Effector memory CD4-positive, alpha-beta T cell (primary cell): Measurements from ENCODE around the gene CYSRT1.

Experiments
- DNase-seq, 3 donors: peaks; one replicate each; pipeline ENCODE4 v3.0.0-alpha.2; 2020
- H3K27ac ChIP-seq: 2 replicates; pipeline ENCODE4 v1.7.0; 2013; ENCODE audit warnings: mild to moderate bottlenecking, low read length, moderate library complexity; ENCODE audit not compliant: insufficient read depth, poor library complexity, severe bottlenecking
- H3K27me3 ChIP-seq: replicated peaks from 2 replicates; pipeline ENCODE4 v1.7.0; 2013; ENCODE audit warnings: mild to moderate bottlenecking, low read length; ENCODE audit not compliant: insufficient read depth, control insufficient read depth, poor library complexity, severe bottlenecking
- H3K36me3 ChIP-seq: 2 replicates; pipeline ENCODE4 v1.7.0; 2013; ENCODE audit warnings: mild to moderate bottlenecking, low read length, moderate library complexity; ENCODE audit not compliant: control insufficient read depth, insufficient read depth
- H3K4me1 ChIP-seq: 2 replicates; pipeline ENCODE4 v1.7.0; 2013; ENCODE audit warnings: low read length, mild to moderate bottlenecking; ENCODE audit not compliant: control insufficient read depth, insufficient read depth, poor library complexity, severe bottlenecking
- H3K4me3 ChIP-seq: 2 replicates; pipeline ENCODE4 v1.7.0; 2013; ENCODE audit warnings: low read length, low read depth, mild to moderate bottlenecking; ENCODE audit not compliant: insufficient read depth, poor library complexity, severe bottlenecking
- H3K9me3 ChIP-seq: 2 replicates; pipeline ENCODE4 v1.7.0; 2013; ENCODE audit warnings: mild to moderate bottlenecking, low read length, moderate library complexity; ENCODE audit not compliant: control insufficient read depth

The CYSRT1 gene

DNA sequence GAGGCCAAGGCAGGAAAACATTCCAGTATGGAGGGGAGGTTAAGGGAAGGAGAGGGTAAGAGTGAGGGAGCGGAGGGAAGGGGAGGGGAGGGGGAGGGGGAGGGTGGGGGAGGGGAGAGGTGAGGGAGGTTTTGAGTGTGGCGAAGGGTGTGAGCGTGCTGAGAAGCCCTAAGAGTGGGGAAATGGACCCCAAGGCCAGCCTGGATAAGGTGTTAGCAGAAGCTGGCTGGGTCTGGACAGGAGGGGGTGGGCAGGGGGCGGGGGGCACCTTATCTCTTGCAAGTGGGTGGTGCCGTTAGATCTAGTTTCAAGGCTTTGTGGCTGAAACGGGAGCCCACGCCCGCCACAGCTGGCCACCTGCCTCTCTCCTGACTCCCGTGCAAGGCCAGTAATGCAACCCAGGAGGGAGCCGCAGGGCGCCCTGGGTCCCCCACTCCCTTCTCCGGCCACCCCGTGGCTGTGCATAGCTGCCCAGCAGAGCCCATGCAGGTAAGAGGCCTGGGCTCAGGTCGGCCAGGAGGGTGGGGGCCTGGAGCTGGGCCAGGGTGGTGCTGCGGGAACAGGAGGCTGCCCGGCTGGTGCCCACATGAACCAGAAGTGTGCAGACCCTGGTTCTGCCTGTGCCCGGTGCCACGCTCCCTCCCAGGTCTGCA lies 3.0 kb downstream of the CYSRT1 start:
- Histone ChIP-seq H3K9me3 (no peaks in the 10 kb centered on the region), H3K36me3 (no peaks in the 10 kb centered on the region), H3K27ac (no peak overlapping the region), H3K4me3 (no peak overlapping the region), H3K27me3 (peaks cover 4% of the 10 kb centered on the region), H3K4me1 (peaks cover 15% of the 10 kb centered on the region)
- no peak for DNase-seq

DNA sequence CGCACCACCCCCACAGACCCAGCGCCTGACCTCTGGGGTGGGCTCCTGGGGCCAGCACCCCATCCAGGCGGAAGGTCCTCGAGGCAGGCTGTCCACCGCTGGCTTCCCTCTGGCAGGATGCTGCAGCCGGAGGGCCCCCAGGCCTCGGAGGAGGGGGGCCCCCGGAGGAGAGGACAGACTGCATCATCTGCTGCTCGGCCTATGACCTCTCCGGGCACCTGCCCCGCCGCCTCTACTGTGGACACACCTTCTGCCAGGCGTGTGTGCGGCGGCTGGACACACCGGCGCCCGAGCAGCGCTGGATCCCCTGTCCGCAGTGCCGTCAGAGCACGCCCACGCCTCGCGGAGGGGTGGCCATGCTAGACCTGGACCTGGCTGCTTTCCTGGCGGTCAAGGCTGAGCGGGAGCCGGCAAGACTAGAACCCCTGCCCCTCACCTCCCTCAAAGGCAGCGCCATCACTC lies 3.6 kb downstream of the CYSRT1 start:
- H3K4me1 ChIP-seq = peaks cover 14% of the 10 kb centered on the region

DNA sequence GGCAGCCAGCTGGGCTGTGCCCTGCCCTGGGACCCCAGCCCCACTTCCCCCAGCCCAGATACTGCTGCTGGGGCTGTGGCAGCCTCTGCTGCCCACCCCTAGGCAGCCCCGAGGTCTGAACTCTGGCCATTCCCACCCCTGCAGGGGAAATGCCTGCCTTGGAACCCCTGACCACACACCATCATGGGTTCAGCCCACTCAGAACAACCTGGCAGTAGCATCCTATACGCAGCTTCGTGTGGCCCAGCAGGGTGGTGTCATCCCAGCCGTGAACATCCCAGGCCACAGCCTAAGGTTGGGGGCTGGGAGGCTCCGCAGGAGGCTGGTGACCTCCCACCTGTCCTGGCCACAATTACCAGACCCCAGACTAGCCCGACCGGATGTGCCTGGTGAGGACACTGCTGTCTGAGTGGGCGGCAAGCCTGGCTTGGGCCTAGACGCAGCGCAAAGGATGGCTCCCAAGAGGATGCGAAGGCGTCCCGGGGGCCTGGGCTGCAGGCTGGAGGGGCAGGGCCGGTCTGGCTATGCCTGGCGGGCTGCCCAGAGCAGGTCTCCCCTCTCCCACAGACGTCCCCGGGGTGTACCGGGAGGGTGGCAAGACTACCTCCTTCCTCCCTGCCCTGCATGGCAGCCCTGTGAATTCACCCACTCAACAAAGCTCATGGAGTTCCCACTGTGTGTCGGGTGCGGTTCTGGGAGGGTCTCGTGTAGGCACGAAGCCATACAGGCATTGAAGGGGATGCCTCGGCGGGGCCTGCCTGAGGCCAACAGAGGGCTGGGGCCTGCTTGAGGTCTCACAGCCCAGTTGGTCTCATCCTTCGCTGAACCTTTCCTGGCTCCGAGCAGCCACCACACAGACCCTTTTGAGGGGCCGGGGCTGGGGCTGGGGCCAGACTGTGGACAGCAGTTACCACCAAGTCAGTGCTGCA lies 4.3 kb downstream of the CYSRT1 start:
- Histone ChIP-seq H3K27ac (no peak overlapping the region), H3K36me3 (no peaks in the 10 kb centered on the region), H3K9me3 (no peaks in the 10 kb centered on the region), H3K4me3 (no peak overlapping the region), H3K27me3 (peaks cover 4% of the 10 kb centered on the region), H3K4me1 (peaks cover 8% of the 10 kb centered on the region)
- no peak for DNase-seq

More for the DNA sequence above, 3.6 kb downstream of the CYSRT1 start:
- H3K27ac ChIP-seq = no peak overlapping the region
- no peak overlapping the region for H3K4me3 ChIP-seq
- peaks cover 4% of the 10 kb centered on the region for H3K27me3 ChIP-seq
- H3K9me3 ChIP-seq = no peaks in the 10 kb centered on the region
- no peak for DNase-seq
- H3K36me3 ChIP-seq = no peaks in the 10 kb centered on the region

DNA sequence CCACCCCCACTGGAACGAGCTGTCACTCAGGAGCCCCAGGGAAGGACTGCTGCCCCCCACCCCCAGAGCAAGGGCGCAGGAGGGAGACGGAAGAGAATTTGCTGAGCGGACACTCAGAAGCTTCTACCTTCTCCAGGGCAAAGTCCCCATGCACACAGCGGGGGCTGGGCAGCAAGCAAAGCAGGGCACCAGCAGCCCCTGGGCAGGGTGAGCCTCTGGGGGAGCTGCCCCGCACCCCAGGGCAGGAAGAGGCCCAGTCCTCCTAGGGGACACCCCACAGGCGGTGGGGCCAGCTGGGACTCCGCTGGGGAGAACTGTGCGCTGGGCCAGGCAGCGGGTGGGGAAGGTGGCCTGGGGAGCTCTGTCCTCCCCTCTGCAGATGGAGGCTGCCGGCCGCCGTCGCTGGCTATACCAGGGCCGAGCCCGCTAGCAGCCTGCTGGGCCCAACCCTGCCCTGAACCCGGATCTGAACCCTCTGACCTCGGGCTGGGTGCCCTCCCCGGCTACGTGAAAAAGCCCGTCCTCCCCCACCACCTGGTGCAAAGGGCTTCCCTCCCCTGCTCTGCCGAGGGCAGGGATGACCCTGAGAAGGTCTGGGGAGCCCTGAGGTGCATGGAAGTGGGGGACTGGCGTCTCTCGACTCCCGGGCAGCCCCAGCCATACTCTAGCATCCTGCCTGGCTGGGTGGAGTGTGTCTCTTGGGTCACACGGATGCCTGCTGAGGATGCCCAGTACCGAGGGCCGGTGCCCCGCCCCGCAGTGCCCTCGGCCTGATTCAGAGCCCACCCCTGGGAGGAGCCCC lies 5.1 kb downstream of the CYSRT1 start:
- Histone ChIP-seq H3K4me1 (peaks cover 5% of the 10 kb centered on the region), H3K27me3 (peaks cover 4% of the 10 kb centered on the region), H3K9me3 (no peaks in the 10 kb centered on the region), H3K27ac (no peak overlapping the region), H3K4me3 (no peak overlapping the region), H3K36me3 (no peaks in the 10 kb centered on the region)
- no peak for DNase-seq

- no peak for DNase-seq
- Histone ChIP-seq H3K4me1 (peaks cover 5% of the 10 kb centered on the region), H3K27ac (no peak within 1 kb of the TSS), H3K36me3 (no peaks in the 10 kb centered on the region), H3K9me3 (no peaks in the 10 kb centered on the region), H3K27me3 (peaks cover 4% of the 10 kb centered on the region), H3K4me3 (no peak within 1 kb of the TSS)
Measured at GRCh38 chr9:137230705-137231371, 5.9 kb downstream of the CYSRT1 start, which contains the start of gene SLC34A3. Gene SLC34A3, plus strand, starts transcription at chr9:137230901. Its CDS starts 802 bp downstream, at chr9:137231703.

- Histone ChIP-seq H3K9me3 (no peaks in the 10 kb centered on the region), H3K4me3 (no peak overlapping the region), H3K36me3 (no peaks in the 10 kb centered on the region), H3K4me1 (peaks cover 10% of the 10 kb centered on the region), H3K27me3 (peaks cover 4% of the 10 kb centered on the region), H3K27ac (no peak overlapping the region)
- DNase-seq = no peak
Measured at GRCh38 chr9:137231372-137232039, 6.5 kb downstream of the CYSRT1 start.

DNA sequence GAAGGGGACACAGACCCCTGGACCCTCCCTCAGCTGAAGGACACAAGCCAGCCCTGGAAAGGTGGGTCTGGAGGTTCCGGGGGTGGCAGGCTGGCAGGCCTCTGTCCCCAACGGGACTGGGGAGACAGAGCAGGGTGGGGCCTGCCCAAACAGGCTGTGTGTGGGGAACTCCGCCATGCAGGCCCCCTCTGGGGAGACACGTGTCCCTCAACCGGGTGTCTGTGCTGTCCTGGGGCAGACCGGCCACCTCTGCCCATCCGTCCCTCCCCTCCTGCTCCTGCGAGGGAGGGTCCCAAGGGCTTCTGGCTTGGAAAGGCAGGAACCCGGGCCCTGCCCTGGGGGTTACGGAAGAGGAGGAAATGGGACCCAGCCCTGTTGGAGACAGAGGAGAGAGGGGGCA lies 7.1 kb downstream of the CYSRT1 start:
- DNase-seq = no peak

GRCh38 chr9:137232510-137232909 lies 7.5 kb downstream of the CYSRT1 start:
- DNase-seq = no peak
- H3K9me3 ChIP-seq = no peaks in the 10 kb centered on the region
- H3K4me3 ChIP-seq = no peak overlapping the region
- H3K27me3 ChIP-seq = peaks cover 4% of the 10 kb centered on the region
- no peaks in the 10 kb centered on the region for H3K36me3 ChIP-seq
- H3K4me1 ChIP-seq = peaks cover 12% of the 10 kb centered on the region
- no peak overlapping the region for H3K27ac ChIP-seq

More for the DNA sequence above, 7.1 kb downstream of the CYSRT1 start:
- Histone ChIP-seq H3K4me1 (peaks cover 16% of the 10 kb centered on the region), H3K9me3 (no peaks in the 10 kb centered on the region), H3K36me3 (no peaks in the 10 kb centered on the region), H3K4me3 (no peak overlapping the region), H3K27me3 (peaks cover 4% of the 10 kb centered on the region), H3K27ac (no peak overlapping the region)
